ENCODE data around the gene COMT.
"Not testable (repeated sequence)": the region's sequence is repeated elsewhere in the genome, so short reads cannot be mapped to it uniquely, and the experiment has no call there.

COMT gene

GRCh38 chr22:19941365-19942082, at the start of gene COMT, which contains the start of gene TXNRD2:
COMT (plus strand) TSS chr22:19941772; CDS start chr22:19962527, 20,755 bp downstream.
TXNRD2 (minus strand) TSS chr22:19941818; CDS start chr22:19941803, 15 bp downstream.
- DNase-seq = peak; percentile 5

- no peak for DNase-seq
These were observed 49.2 kb upstream of the COMT start for GRCh38 chr22:19892257-19892879.

- DNase-seq = no peak
These were observed 48.6 kb upstream of the COMT start for GRCh38 chr22:19892925-19893324.

- no peak for DNase-seq
These were observed 48.2 kb upstream of the COMT start for GRCh38 chr22:19893363-19893762.

GRCh38 chr22:19895160-19895849, 46.3 kb upstream of the COMT start:
- DNase-seq = no peak

- no peak for DNase-seq
These were observed 44.8 kb upstream of the COMT start for GRCh38 chr22:19896665-19897355.

- no peak for DNase-seq
These were observed 43.8 kb upstream of the COMT start for GRCh38 chr22:19897726-19898125.

- DNase-seq = no peak
These were observed 43.4 kb upstream of the COMT start for GRCh38 chr22:19898145-19898544.

- DNase-seq = no peak
These were observed 42.6 kb upstream of the COMT start for GRCh38 chr22:19898831-19899567.

GRCh38 chr22:19900707-19901436, 40.7 kb upstream of the COMT start:
- DNase-seq = no peak

GRCh38 chr22:19901577-19902244, 39.9 kb upstream of the COMT start:
- DNase-seq = no peak

- DNase-seq = no peak
These were observed 39.3 kb upstream of the COMT start for GRCh38 chr22:19902245-19902715.

- DNase-seq = no peak
These were observed 38.5 kb upstream of the COMT start for GRCh38 chr22:19903031-19903430.

GRCh38 chr22:19903513-19903912, 38.1 kb upstream of the COMT start:
- no peak for DNase-seq

- DNase-seq = no peak
These were observed 37.3 kb upstream of the COMT start for GRCh38 chr22:19904174-19904856.

GRCh38 chr22:19904935-19905334, 36.6 kb upstream of the COMT start:
- no peak for DNase-seq

- no peak for DNase-seq
These were observed 36.0 kb upstream of the COMT start for GRCh38 chr22:19905347-19906276.

- not testable (repeated sequence) for DNase-seq
These were observed 34.7 kb upstream of the COMT start for GRCh38 chr22:19906864-19907263.

GRCh38 chr22:19907902-19908301, 33.7 kb upstream of the COMT start:
- DNase-seq = not testable (repeated sequence)

Data from NCI-H526 treated with DMSO at 0.1 percent for 48 hours (cell line).